K562 (cell line): Measurements from ENCODE around the gene MEGF11. TPM values are rescaled to one million over a fixed set of nuclear protein-coding genes. Genes with fewer than 3 reads are reported as not detected.

ENCODE experiments used
- ATF7 ChIP-seq: fragments of 450-650 bp; IDR thresholded peaks from 2 replicates; pipeline ENCODE4 v1.7.1; 2014; ENCODE audit warnings: mild to moderate bottlenecking, moderate library complexity
- CEBPB ChIP-seq: fragments of 450-650 bp; IDR thresholded peaks from 2 replicates; pipeline ENCODE4 v1.6.1; 2016; ENCODE audit warnings: missing genetic modification characterization, missing compliant biosample characterization
- CEBPG ChIP-seq, 3 experiments: fragments of 200-800 bp in 1 of 3; sonication (Bioruptor generic) in 1 of 3; sonication (generic) in 1 of 3; formaldehyde crosslinking in 1 of 3; IDR thresholded peaks in 2 of 3; conservative IDR thresholded peaks in 1 of 3; 2 replicates each; pipeline versions ENCODE4 v1.6.1 to v1.8.0; 2016 to 2022; ENCODE audit warnings: missing compliant biosample characterization in 2 of 3, missing genetic modification characterization in 2 of 3, mild to moderate bottlenecking in 1 of 3, missing genetic modification reagents in 1 of 3
- CSDE1 ChIP-seq, 2 experiments: fragments of 450-650 bp; IDR thresholded peaks; 2 replicates each; pipeline ENCODE4 v1.6.1; 2016; ENCODE audit warnings: mild to moderate bottlenecking in 1 of 2
- DDX20 ChIP-seq: fragments of 450-650 bp; IDR thresholded peaks from 2 replicates; pipeline ENCODE4 v1.6.1; 2016; ENCODE audit warnings: missing genetic modification characterization, low read depth, mild to moderate bottlenecking, missing compliant biosample characterization, moderate library complexity
- KAT2B ChIP-seq: IDR thresholded peaks from one replicate; pipeline ENCODE4 v1.6.1; 2012; ENCODE audit warnings: low read depth, mild to moderate bottlenecking, control low read depth, inconsistent platforms, low read length, moderate library complexity
- KHSRP ChIP-seq: fragments of 450-650 bp; IDR thresholded peaks from 2 replicates; pipeline ENCODE4 v1.6.1; 2017
- MTA3 ChIP-seq: fragments of 450-650 bp; formaldehyde crosslinking; IDR thresholded peaks from 2 replicates; pipeline ENCODE4 v1.6.1; 2017; ENCODE audit warnings: mild to moderate bottlenecking, borderline replicate concordance
- NCOA4 ChIP-seq: fragments of 450-650 bp; IDR thresholded peaks from 2 replicates; pipeline ENCODE4 v1.6.1; 2018; ENCODE audit warnings: mild to moderate bottlenecking; ENCODE audit not compliant: partially characterized antibody
- NFRKB ChIP-seq: fragments of 450-650 bp; IDR thresholded peaks from 2 replicates; pipeline ENCODE4 v1.6.1; 2016; ENCODE audit warnings: low read depth
- NONO ChIP-seq, 2 experiments: fragments of 200-400 bp in 1 of 2; fragments of 450-650 bp in 1 of 2; formaldehyde crosslinking in 1 of 2; IDR thresholded peaks; 2 replicates each; pipeline ENCODE4 v1.6.1; 2017; ENCODE audit warnings: low read depth in 2 of 2, mild to moderate bottlenecking in 2 of 2, moderate library complexity in 2 of 2, low read length in 1 of 2
- PCBP1 ChIP-seq: fragments of 200-400 bp; formaldehyde crosslinking; IDR thresholded peaks from 2 replicates; pipeline ENCODE4 v1.6.1; 2018; ENCODE audit warnings: mild to moderate bottlenecking, low read depth, low read length; ENCODE audit not compliant: poor library complexity, severe bottlenecking
- POLR2AphosphoS2 ChIP-seq: IDR thresholded peaks from 2 replicates; pipeline ENCODE4 v1.6.1; 2012; ENCODE audit warnings: low read length, improper control_type of control experiment
- PURB ChIP-seq: sonication (generic); formaldehyde crosslinking; IDR thresholded peaks from 2 replicates; pipeline ENCODE4 v1.9.0; 2021; ENCODE audit warnings: low read depth, mild to moderate bottlenecking, missing genetic modification reagents
- SUPT5H ChIP-seq: fragments of 450-650 bp; IDR thresholded peaks from 2 replicates; pipeline ENCODE4 v1.6.1; 2016
- TAF1 ChIP-seq: IDR thresholded peaks from 2 replicates; pipeline ENCODE4 v1.6.1; 2011; ENCODE audit warnings: mild to moderate bottlenecking, low read length, moderate library complexity; ENCODE audit not compliant: insufficient read depth, control insufficient read depth, severe bottlenecking; ENCODE audit errors: extremely low read depth
- TFAM ChIP-seq: fragments of 250-450 bp; sonication (Bioruptor Pico); conservative IDR thresholded peaks from 2 replicates; pipeline ENCODE4 v1.5.0; 2021; ENCODE audit warnings: mild to moderate bottlenecking, moderate library complexity
- ZBTB7A ChIP-seq: IDR thresholded peaks from 2 replicates; pipeline ENCODE4 v1.6.1; 2011; ENCODE audit warnings: low read depth, mild to moderate bottlenecking, low read length, moderate library complexity, borderline replicate concordance; ENCODE audit not compliant: control insufficient read depth
- ZFP36 ChIP-seq: fragments of 150-350 bp; IDR thresholded peaks from 2 replicates; pipeline ENCODE4 v1.6.1; 2018; ENCODE audit warnings: low read length, low read depth; ENCODE audit not compliant: partially characterized antibody
- ZNF121 ChIP-seq: sonication (generic); formaldehyde crosslinking; conservative IDR thresholded peaks from 2 replicates; pipeline ENCODE4 v1.8.0; 2022; ENCODE audit warnings: missing genetic modification reagents
- ZNF23 ChIP-seq: fragments of 250-450 bp; sonication (Bioruptor Pico); IDR thresholded peaks from 2 replicates; pipeline ENCODE4 v1.4.0; 2020; ENCODE audit warnings: mild to moderate bottlenecking
- ZNF24 ChIP-seq: fragments of 450-650 bp; IDR thresholded peaks from 2 replicates; pipeline ENCODE4 v1.6.1; 2016
- ZNF282 ChIP-seq: sonication (generic); formaldehyde crosslinking; IDR thresholded peaks from 2 replicates; pipeline ENCODE4 v1.8.1; 2023; ENCODE audit warnings: missing genetic modification reagents
- ZNF41 ChIP-seq: fragments of 250-450 bp; sonication (Bioruptor Pico); conservative IDR thresholded peaks from 2 replicates; pipeline ENCODE4 v1.4.0; 2020; ENCODE audit warnings: mild to moderate bottlenecking
- ZZZ3 ChIP-seq: fragments of 450-650 bp; IDR thresholded peaks from 2 replicates; pipeline ENCODE4 v1.6.1; 2016; ENCODE audit warnings: antibody characterized with exemption, mild to moderate bottlenecking, moderate library complexity
- polyA plus RNA-seq, 8 experiments: library from polyadenylated mRNA; depleted of rRNA in 4 of 8; stranded (reverse) in 5 of 8; unstranded in 3 of 8; fragments of >200 nt; fragmentation: Nextera tagmentation in 2 of 8; fragmentation: Illumina TruSeq in 1 of 8; extraction: Ambion mirVana in 2 of 8; extraction: Trizol in 1 of 8; gene quantifications; 2 replicates each; pipeline versions ENCODE4 v1.2.1 to v1.2.3, GENCODE V29; 2011 to 2014; ENCODE audit warnings: inconsistent platforms in 1 of 8, missing spikeins in 1 of 8
- total RNA-seq, 7 experiments: library from RNA; depleted of rRNA in 6 of 7; stranded (reverse); fragments of >200 nt in 6 of 7; fragmentation: Illumina TruSeq in 2 of 7; extraction: Trizol in 2 of 7; gene quantifications; 2 replicates each; pipeline versions ENCODE4 v1.2.1 to v1.2.3, GENCODE V29; 2011 to 2021; ENCODE audit warnings: low replicate concordance in 1 of 7
- TF ChIP-seq, protein P1 (sequence below): fragments of 250-450 bp; sonication (Bioruptor Pico); IDR thresholded peaks from 2 replicates; pipeline ENCODE4 v1.8.0; 2021; ENCODE audit warnings: borderline replicate concordance, mild to moderate bottlenecking, moderate library complexity; ENCODE audit not compliant: poor library complexity, severe bottlenecking
- TF ChIP-seq, protein P2 (sequence below), 2 experiments: fragments of 200-800 bp in 1 of 2; sonication (Bioruptor generic) in 1 of 2; sonication (generic) in 1 of 2; formaldehyde crosslinking in 1 of 2; IDR thresholded peaks in 1 of 2; conservative IDR thresholded peaks in 1 of 2; 2 replicates each; pipeline versions ENCODE4 v1.5.0 to v1.6.1; 2016 to 2020; ENCODE audit warnings: missing compliant biosample characterization in 1 of 2, missing genetic modification characterization in 1 of 2, missing genetic modification reagents in 1 of 2

MEGF11 gene
- total and polyA plus RNA-seq, 9 of the 15 experiments (the other 6 are each of a cell fraction or from before 2014, with no cell fraction given) = 0.06 to 0.23 (median 0.20) TPM; not detected in 6

DNA sequence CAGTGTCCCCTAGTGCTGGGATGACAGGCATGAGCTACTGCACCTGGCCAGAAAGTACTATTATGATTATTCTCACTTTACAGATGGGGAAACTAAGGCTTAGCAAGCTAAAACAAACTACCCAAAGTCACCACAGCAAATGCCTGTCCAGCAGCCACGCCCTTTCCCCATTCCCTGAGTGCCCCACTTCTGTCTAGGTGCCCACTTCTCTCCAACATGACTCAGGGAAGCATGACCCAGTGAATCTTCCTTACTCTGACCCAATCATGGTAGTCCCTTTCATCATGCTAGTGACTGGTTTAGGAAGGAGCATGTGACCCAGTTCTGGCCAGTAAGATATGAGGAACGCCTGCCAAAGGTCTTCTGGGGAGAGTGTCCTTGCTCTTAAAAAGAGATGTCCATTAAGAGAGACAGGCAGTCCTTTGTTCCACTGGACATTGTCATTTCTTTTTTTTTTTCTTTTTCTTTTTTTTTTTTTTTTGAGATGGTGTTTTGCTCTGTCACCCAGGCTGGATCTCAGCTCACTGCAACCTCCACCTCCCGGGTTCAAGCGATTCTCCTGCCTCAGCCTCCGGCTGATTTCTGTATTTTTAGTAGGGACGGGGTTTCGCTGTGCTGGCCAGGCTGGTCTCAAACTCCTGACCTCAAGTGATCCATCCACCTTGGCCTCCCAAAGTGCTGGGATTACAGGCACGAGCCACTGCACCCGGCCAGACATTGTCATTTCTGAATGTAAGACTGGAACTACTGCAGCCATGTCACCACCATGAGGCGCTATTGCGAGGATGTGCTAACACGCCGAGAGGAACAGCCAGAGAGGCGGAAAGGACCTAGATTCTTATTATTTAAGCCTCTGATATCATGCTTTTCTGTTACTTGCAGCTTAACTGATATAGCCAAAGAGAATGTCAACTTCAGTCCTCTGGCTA lies 19.8 kb downstream of the MEGF11 start (continued):
- TF ChIP-seq ZFP36 (no peak), ATF7 (peak; percentile 50; the same call in 1 of the 2 replicates), ZNF41 (CRISPR knock-in tag) (no peak), ZZZ3 (no peak), KHSRP (no peak), ZNF24 (no peak), NFRKB (peak; percentile 70; the same call in 1 of the 2 replicates), NONO (IDR thresholded peaks at IDR 0.05; ENCODE audit: low read depth in 2 of 2, low read length in 1 of 2) (no peak), ZNF121 (CRISPR knock-in tag) (no peak), MTA3 (no peak), ZNF282 (no peak), ZNF23 (CRISPR knock-in tag) (no peak), PURB (CRISPR knock-in tag) (no peak), CSDE1 (IDR thresholded peaks at IDR 0.05) (no peak), NCOA4 (no peak), SUPT5H (no peak), POLR2AphosphoS2 (no peak), KAT2B (no peak), PCBP1 (no peak), TFAM (CRISPR knock-in tag) (no peak), CEBPB (no peak), DDX20 (tag) (no peak), ZBTB7A (no peak), TAF1 (no peak), CEBPG (CRISPR knock-in tag; IDR thresholded peaks at IDR 0.05) (peak; percentile 85), CEBPG (tag; conservative IDR thresholded peaks at IDR 0.05 in 1 of 2, IDR thresholded peaks at IDR 0.05 in 1 of 2) (peak; percentile 32 to 88; a peak in 3 of 4 replicates)
- TF ChIP-seq, protein P1, sequence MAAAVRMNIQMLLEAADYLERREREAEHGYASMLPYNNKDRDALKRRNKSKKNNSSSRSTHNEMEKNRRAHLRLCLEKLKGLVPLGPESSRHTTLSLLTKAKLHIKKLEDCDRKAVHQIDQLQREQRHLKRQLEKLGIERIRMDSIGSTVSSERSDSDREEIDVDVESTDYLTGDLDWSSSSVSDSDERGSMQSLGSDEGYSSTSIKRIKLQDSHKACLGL = no peak
- TF ChIP-seq, protein P2, sequence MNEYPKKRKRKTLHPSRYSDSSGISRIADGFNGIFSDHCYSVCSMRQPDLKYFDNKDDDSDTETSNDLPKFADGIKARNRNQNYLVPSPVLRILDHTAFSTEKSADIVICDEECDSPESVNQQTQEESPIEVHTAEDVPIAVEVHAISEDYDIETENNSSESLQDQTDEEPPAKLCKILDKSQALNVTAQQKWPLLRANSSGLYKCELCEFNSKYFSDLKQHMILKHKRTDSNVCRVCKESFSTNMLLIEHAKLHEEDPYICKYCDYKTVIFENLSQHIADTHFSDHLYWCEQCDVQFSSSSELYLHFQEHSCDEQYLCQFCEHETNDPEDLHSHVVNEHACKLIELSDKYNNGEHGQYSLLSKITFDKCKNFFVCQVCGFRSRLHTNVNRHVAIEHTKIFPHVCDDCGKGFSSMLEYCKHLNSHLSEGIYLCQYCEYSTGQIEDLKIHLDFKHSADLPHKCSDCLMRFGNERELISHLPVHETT (CRISPR knock-in tag; conservative IDR thresholded peaks at IDR 0.05 in 1 of 2, IDR thresholded peaks at IDR 0.05 in 1 of 2) = no peak
